ENCODE results near the gene ATP1A1.

- TF ChIP-seq CTCF (conservative IDR thresholded peaks at IDR 0.05; ENCODE audit: low read depth, low read length) (no peak), EZH2 (IDR thresholded peaks at IDR 0.05; ENCODE audit: low read length, unreplicated experiment) (no peak), EZH2phosphoT487 (IDR thresholded peaks at IDR 0.05; ENCODE audit: borderline replicate concordance, low read length) (no peak)
These were observed 45.2 kb downstream of the ATP1A1 start for GRCh38 chr1:116418091-116418830.

Data from PC-3 (cell line).